Activated naive CD4-positive, alpha-beta T cell treated with anti-CD3 and anti-CD28 coated beads, Interleukin-2, amount 50 U/mL, for 16 hours (primary cell): ENCODE results near the gene UCN2.
"Not testable (repeated sequence)": the region's sequence is repeated elsewhere in the genome, so short reads cannot be mapped to it uniquely, and the experiment has no call there.

Source experiments
- DNase-seq: peaks from one replicate; pipeline ENCODE4 v3.0.0-alpha.2; 2020

UCN2 gene

DNA sequence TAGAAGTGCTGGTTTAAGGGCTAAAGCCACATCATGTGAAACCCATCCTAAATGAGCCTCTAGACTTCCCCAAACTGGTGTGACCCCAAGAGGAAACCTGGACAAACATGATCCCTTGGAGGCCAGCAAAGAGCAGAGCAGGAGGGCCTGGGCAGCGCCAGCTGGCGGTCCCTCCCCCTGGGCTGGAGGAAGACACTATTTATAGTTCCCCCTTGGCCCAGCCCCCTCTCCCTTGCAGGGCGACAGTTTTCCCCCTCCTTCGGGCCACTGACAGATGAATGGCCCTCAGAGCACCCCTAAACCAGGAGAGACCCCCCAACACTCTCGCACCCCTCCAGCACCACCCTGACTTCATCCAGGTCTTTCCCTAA, 2.9 kb downstream of the UCN2 start:
- no peak for DNase-seq

DNA sequence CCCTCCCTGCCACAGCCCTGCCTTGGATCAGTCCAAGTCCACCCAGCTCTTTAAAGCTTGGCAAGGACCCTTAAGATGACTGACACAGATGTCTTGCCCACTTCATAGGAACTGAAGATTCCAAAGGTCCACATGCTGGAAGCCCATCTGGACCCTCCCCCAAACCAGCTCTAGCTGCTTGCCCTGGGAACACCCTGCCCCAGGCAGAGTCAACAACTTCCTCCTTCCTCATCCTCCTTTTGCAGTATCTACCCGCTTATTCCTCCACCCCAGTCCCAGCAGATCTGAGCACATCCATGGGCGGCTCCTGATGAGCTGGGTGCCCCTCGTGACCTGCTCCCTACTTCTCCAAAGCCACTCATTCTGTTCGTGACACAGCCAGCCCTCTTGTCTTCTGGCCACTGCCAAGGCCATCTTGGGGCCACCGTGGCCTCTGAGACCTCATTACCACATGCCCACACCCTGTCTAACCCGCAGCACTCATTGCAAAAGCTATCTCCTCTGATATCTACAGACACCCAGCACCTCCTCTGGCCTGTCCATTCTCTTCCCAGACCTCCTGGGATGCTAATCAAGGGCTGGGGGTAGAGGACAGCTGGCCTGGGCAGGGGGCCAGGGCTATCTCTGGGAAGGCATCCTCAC, 5.0 kb downstream of the UCN2 start:
- DNase-seq: no peak

DNA sequence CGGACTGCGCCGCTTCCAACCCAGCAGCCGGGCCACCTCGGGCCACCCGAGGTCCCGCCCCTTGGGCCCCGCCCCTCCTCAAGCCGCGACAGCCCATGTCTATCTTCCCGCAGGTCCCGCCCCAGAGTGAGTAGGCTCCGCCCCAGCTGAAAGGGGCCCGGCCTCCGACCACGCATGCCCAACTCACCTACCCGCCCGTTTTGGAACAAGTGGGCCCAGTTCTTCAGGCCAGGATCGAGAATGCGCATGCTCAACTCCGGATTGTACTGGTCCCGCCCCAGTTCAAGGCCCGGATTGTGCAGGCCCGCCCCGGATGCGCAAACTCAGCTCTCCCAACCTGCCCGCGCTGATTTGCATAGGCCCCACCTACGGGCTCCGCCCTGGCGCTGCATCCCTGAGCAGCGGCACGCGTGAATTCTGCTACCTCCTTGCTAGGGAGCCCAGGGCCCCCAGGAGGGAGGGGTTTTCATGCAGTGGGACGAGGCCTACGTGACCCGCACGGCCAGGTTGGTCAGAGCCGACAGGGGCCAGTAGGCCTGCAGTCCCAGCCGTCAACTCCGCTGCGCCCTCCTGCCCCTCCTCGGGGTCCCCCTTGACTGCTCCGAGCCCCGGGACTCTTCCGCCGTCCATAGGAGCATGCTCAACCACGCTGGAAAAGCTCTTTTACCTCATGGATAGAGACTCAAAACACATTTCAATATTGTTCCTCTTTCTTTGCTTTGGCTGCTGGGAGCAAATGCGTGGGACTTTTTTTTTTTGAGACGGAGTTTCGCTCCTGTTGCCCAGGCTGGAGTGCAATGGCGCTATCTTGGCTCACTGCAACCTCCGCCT, 6.6 kb downstream of the UCN2 start, which contains the start of gene PFKFB4:
Gene PFKFB4 (minus strand): TSS at position 8 of the 831 bp plus-strand sequence. CDS start 26 bp downstream, outside the sequence.
- peak; percentile 98 for DNase-seq

DNA sequence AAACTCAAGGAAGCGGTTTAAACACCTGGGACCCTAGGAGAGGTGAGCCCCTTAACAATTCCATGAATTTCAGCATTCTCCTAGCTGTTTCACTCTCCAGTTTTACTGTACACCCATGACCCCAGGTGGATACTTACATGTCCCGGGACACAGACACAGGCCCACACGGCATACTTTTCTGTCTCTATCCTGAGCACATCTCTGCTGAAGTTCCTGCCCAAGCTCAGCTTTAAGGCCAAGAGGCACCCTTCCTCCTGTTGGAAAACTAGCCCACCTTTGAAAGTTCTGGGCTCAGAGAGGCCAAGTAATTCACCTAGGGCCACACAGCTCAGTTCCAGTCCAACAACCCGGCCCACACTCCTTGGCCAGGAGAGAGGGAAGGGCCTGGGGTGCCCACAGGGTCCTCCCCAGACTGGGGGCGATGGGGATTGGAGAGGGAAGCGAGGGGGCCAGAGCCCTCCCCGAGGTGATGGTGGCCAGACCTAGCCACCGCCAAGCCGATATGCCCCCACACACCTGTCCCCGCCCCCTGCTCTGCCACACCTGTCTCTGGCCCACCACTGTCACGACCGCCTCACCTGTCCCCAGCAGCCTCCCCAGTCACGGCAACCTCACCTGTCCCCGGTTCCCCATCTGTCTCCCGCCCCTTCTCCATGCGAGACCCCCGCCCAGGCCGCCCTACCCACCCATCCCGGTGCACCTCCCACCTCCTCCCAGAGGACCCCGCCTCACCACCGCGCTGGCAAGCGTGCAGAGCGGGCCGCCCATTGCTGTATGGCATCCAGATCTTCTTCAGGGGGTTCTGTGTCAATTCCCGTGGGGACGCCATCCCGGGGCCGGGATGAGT, 7.4 kb downstream of the UCN2 start:
- no peak for DNase-seq

- no peak for DNase-seq
Measured at GRCh38 chr3:48555231-48555948, 8.2 kb downstream of the UCN2 start.

GRCh38 chr3:48553886-48554845, 9.4 kb downstream of the UCN2 start:
- no peak for DNase-seq

DNA sequence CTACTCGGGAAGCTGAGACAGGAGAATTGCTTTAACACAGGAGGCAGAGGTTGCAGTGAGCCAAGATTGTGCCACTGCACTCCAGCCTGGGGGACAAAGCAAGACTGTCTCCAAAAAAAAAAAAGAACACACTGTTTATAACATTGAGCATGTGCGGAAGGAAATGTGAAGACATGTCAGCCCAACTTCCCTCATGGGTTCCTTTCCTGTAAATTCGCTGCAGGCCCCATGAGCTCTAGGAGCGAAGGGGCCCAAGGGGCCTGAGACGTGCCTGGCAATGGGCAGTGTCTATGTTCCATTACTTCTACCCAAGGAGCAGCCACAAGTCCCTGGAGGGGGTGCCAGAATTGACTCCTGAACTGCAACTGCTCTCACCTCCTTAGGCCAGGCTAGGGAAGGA, 10.2 kb downstream of the UCN2 start:
- DNase-seq: no peak

DNA sequence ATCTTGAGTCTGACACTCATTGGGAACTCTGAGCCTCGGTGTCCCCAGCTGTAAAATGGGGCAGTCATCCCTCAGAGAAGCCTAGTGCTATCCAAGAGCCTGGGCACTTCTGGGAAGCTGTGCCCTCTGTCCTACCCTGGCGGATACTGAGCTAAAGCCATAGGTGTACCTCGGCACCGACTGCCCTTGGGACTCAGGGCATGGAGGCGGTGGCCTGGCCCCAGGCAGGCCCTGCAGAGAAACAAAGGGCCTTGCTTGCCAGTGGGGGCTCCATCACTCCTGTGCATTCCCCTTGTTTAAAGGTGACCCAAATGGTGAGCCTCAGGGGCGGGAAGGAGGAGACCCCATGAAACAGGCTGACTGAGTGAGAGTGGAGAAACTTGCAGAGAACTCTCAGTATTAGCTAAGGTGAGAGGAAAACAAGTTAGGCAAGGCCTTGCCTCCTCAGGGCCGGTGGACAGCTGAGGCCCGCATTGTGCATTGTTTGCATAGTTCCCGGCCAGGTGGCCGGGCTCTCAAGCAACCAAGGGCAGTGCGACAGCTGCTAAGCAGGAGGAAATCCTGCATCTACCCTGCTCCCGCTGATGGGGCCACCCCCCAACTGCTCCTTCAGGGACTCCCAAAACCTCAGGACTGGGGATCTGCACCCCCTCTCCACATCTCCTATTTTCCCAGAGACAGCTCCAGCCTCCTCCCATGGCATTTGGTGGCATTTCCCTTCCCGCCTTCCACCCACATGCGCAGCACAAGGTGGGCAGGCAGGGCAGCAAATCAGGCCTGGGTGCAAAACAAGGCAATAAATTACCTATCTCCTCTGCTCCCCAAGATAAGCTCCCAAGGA, 11.2 kb downstream of the UCN2 start:
- DNase-seq: no peak

GRCh38 chr3:48551651-48552050, 11.9 kb downstream of the UCN2 start:
- DNase-seq: not testable (repeated sequence)

GRCh38 chr3:48548729-48549705, 14.6 kb downstream of the UCN2 start:
- DNase-seq: peak; percentile 85

DNA sequence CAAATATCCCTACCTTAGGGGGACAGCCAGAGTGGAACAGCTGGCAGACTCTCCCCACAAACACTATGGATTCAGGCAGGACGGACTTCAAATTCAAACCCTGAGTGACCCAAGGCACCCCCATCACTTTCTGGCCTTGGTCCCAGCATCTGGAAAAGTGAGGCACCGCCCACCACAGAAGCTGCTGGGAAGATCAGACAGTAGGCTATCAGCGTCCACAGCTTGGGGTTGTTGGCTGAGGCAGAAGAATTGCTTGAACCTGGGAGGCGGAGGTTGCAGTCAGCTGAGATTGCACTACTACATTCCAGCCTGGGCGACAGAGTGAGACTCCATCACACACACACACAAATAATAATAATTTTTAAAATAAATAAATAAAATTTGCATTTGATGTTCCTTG, 15.5 kb downstream of the UCN2 start:
- DNase-seq: no peak

DNA sequence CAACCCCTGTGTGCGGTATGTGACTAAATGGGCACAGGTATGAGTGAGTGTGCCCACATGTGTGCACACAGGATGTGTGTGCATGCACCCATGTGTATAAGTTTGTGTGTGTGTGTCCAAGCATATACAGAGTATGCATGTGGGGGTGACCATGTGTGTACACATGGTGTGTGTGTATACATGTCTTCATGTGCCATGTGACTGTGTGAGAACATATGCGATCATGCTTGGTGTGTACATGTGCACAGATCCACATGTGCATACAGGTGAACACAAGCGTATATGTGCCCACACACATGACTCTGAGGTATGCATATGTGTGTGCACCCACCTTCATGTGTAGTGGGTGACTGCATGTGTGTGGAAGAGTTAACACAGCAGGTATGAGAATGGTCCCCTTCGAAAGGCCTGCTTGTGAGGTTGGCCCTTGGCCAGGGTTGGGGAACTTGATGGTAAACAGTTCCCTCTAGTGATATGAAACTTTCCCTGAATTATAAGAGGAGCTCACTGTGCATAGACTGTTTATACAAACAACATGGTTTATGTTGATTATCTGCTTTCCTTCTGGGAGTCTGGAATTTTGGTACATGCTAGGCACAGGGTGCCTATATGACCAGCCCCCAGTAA, 17.3 kb downstream of the UCN2 start:
- DNase-seq: no peak

- no peak for DNase-seq
Measured at GRCh38 chr3:48544141-48544540, 19.4 kb downstream of the UCN2 start.

- DNase-seq: no peak
Measured at GRCh38 chr3:48543271-48543866, 20.2 kb downstream of the UCN2 start.

GRCh38 chr3:48538451-48538850, 25.1 kb downstream of the UCN2 start:
- DNase-seq: no peak

GRCh38 chr3:48536785-48537184, 26.8 kb downstream of the UCN2 start:
- DNase-seq: no peak

- DNase-seq: no peak
Measured at GRCh38 chr3:48536116-48536515, 27.5 kb downstream of the UCN2 start.

DNA sequence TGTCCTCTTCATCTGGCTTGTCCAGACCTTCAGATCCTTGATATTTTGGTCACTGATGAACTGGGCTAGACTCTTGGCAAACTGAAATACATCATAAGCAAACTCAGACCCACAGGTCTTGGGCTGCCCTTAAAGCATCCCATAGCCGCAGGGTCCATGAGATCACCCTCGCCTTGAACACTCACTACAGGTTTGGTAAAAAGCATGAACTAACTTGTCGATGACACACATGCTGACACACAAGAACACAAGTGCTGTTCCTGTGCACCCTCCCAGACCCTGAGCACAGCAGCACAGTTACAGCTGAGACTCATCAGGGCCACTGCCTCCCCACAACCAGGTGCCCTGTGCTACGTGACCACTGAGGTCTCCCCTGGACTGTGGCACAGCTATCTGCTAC, 28.0 kb downstream of the UCN2 start:
- DNase-seq: no peak

- no peak for DNase-seq
Measured at GRCh38 chr3:48532977-48533337, 30.6 kb downstream of the UCN2 start.
